ENCODE measurements around the gene CENPU. TPM values are rescaled to one million over a fixed set of nuclear protein-coding genes. Genes with fewer than 3 reads are reported as not detected.

The CENPU gene
- total RNA-seq, 1 experiment from 2014 or later: 124 TPM

DNA sequence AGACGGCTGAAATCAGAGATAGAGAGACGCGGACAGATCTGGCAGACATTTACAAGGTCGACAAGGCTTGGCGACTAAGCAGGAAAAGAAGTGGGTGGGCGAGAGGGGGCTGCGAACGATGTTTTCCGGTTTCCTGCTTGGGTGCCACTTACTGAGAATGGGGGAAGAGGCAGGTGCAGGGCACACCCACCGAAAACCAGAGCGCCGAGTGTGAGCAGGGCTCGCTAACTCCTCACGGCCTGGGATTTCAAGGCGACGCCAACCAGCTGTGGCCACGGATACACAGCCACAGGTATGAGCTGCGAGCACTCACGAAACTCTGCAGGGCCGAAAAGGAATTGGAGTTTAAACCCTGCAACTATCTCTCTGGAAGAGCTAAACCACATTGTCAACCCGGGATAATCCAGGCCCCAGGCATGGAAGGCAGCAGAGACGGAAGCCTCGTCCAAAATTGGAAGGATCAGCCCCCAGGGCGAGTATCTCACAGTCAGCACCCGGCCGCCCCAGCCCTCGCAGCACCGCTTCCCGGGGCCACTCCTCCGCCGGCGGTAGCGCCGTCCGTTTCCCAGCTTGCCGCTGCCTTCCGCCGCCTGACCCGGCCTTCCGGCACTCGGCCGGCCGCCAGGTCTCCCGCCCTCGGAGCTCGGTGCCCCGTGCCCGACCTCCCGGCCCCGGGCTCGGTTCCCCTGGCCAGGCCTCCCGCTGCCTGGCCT is 85.4 kb downstream of the CENPU start:
- H2BK120ac ChIP-seq (ENCODE audit: low read depth, low read length, poor library complexity, severe bottlenecking): no peak overlapping the region
- TF ChIP-seq, protein P1, sequence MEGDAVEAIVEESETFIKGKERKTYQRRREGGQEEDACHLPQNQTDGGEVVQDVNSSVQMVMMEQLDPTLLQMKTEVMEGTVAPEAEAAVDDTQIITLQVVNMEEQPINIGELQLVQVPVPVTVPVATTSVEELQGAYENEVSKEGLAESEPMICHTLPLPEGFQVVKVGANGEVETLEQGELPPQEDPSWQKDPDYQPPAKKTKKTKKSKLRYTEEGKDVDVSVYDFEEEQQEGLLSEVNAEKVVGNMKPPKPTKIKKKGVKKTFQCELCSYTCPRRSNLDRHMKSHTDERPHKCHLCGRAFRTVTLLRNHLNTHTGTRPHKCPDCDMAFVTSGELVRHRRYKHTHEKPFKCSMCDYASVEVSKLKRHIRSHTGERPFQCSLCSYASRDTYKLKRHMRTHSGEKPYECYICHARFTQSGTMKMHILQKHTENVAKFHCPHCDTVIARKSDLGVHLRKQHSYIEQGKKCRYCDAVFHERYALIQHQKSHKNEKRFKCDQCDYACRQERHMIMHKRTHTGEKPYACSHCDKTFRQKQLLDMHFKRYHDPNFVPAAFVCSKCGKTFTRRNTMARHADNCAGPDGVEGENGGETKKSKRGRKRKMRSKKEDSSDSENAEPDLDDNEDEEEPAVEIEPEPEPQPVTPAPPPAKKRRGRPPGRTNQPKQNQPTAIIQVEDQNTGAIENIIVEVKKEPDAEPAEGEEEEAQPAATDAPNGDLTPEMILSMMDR (conservative IDR thresholded peaks at IDR 0.05): no peak
- H3K23me2 ChIP-seq (ENCODE audit: insufficient read length, low read depth, low read length, poor library complexity, severe bottlenecking): peaks cover 13% of the 10 kb centered on the region
- peaks cover 58 to 62% of the 10 kb centered on the region in 2 experiments for H3K4me1 Mint-ChIP-seq
- H2BK5ac ChIP-seq (ENCODE audit: insufficient read length, low read length): no peak overlapping the region
- H3K18ac ChIP-seq (ENCODE audit: insufficient read length, low read depth, low read length): no peak overlapping the region
- no peak overlapping the region for H3T11ph ChIP-seq (ENCODE audit: low read length)
- WGBS (ENCODE audit: extremely low coverage, insufficient read length, low lambda C conversion rate): no CpG with 5 or more reads among the region's 52 CpGs
- H3K79me2 ChIP-seq (ENCODE audit: insufficient read depth, low read length): peaks cover 31% of the 10 kb centered on the region
- no peak overlapping the region for H2AK5ac ChIP-seq (ENCODE audit: insufficient read length, low read length)
- H4K8ac ChIP-seq (replicated peaks; ENCODE audit: insufficient read length, low read depth, low read length): no peak overlapping the region
- H3K14ac ChIP-seq (ENCODE audit: insufficient read depth, low read length): peak overlapping the region; percentile 81; the same call in 1 of the 2 replicates
- H4K20me1 ChIP-seq (ENCODE audit: control insufficient read depth, insufficient read depth, insufficient read length): no peaks in the 10 kb centered on the region
- no peaks in the 10 kb centered on the region for H3K27me3 ChIP-seq (ENCODE audit: insufficient read depth, low read length)
- H2AFZ ChIP-seq (ENCODE audit: low read length): no peak overlapping the region
- peak; percentile 43 for DNase-seq
- no peaks in the 10 kb centered on the region for H3K9me3 ChIP-seq (ENCODE audit: control insufficient read depth, low read depth, low read length)
- H3K4me1 ChIP-seq (ENCODE audit: insufficient read depth, low read length): peaks cover 16% of the 10 kb centered on the region
- H3K23ac ChIP-seq (ENCODE audit: insufficient read length, low read depth, low read length): no peak overlapping the region
- H3K9me3 Mint-ChIP-seq: no peaks in the 10 kb centered on the region
- H3K9ac ChIP-seq (ENCODE audit: extremely low read depth, insufficient read length, low read length): peak overlapping the region; percentile 65
- H3K27ac Mint-ChIP-seq: peak overlapping the region; percentile 68 to 95 (median 92)
- H3K27ac ChIP-seq (ENCODE audit: insufficient read length, low read depth, low read length): no peak overlapping the region
- no peak overlapping the region for H2BK20ac ChIP-seq (ENCODE audit: low read depth, low read length, poor library complexity, severe bottlenecking)
- H2BK15ac ChIP-seq (ENCODE audit: low read depth, low read length): no peak overlapping the region
- peaks cover 2 to 22% (median 13%) of the 10 kb centered on the region in 3 experiments; a peak in 5 of 7 replicates for H3K36me3 Mint-ChIP-seq (ENCODE audit: insufficient read depth in 1 of 3, low read depth in 3 of 3)
- H3K56ac ChIP-seq (ENCODE audit: insufficient read length, low read depth, low read length): no peak overlapping the region
- no peak overlapping the region for H4K91ac ChIP-seq (ENCODE audit: insufficient read length, low read depth, low read length)
- H3K4ac ChIP-seq (ENCODE audit: low read depth, low read length): no peak overlapping the region
- H3K4me3 Mint-ChIP-seq: peak overlapping the region; percentile 83 to 87
- no peaks in the 10 kb centered on the region for H3K79me1 ChIP-seq (ENCODE audit: insufficient read depth, low read depth, low read length, poor library complexity, severe bottlenecking)
- no peaks in the 10 kb centered on the region for H3K27me3 Mint-ChIP-seq (ENCODE audit: low read depth)
- peak overlapping the region; percentile 89 for H3K4me2 ChIP-seq (ENCODE audit: insufficient read depth, insufficient read length, low read length)
- H2BK12ac ChIP-seq (ENCODE audit: insufficient read length, low read depth, low read length): no peak overlapping the region
- H4K5ac ChIP-seq (ENCODE audit: insufficient read length, low read depth, low read length): no peak overlapping the region

All from H9 (cell line).